ENCODE data around the gene DPM3. TPM values are rescaled to one million over a fixed set of nuclear protein-coding genes. Genes with fewer than 3 reads are reported as not detected.
A peak's percentile ranks its signal among the peaks of the same experiment; 100 is the strongest.

Gene DPM3
- total and polyA plus RNA-seq, 2 donors (not counting 3 experiments of a cell fraction or from before 2014, with no cell fraction given) = 69.6 to 258 TPM

DNA sequence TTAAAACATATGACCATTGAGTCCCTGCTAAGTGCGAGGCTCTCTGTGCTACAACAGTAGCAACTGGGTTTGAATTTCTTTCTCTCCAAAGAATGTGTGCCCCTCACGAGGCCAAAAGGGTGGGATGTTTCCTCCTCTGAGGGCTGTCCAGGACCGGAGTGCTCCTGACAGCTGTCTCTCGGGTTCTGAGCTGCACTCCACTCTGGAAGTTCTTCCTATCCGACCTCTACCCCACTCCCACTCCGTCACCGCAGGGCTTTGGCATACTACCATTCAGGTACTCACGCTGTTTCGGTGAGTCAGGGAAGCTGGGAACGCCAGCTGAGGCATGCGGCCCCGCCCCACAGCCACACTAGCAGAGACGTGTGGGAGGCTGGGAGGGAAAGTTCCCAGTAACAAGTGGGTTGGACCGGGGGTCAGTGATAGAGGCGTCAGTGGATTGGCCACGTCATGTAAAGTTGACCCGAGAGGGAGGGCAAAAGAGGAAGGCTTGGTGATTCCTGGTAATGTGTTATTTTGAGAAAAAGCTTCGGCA lies 5.4 kb downstream of the DPM3 start:
- intact Hi-C loops (cut with micrococcal nuclease) (loop anchor here (1.0 kb wide), 3 partner anchors 8 to 41 kb away; partner anchors contain the start of gene EFNA1), dilution Hi-C loops (cut with MboI; ENCODE audit: extremely low pct_ligation_motif_present, low sequenced_read_pairs) (no loop called here)
- Histone ChIP-seq H3K9me1 (replicated peaks; ENCODE audit: control insufficient read depth, extremely low read depth, insufficient read depth, low read length) (no peaks in the 10 kb centered on the region), H2AFZ (ENCODE audit: low read depth, low read length) (no peak overlapping the region), H3K79me2 (ENCODE audit: control insufficient read depth, insufficient read depth, low read length) (peaks cover 41% of the 10 kb centered on the region), H3K4me1 (ENCODE audit: control insufficient read depth, extremely low read depth, insufficient read depth, low read length) (peaks cover 52% of the 10 kb centered on the region), H3K27me3 (ENCODE audit: control insufficient read depth in 2 of 2, insufficient read depth in 2 of 2, low read length in 2 of 2) (no peaks in the 10 kb centered on the region), H3K9me3 (replicated peaks; ENCODE audit: control insufficient read depth, insufficient read depth, low read length) (no peaks in the 10 kb centered on the region), H3K36me3 (ENCODE audit: control insufficient read depth in 2 of 2, extremely low read depth in 1 of 2, insufficient read depth in 2 of 2, low read length in 2 of 2) (peaks cover 22 to 33% of the 10 kb centered on the region in 2 experiments), H3K4me3 (replicated peaks in 1 of 3; ENCODE audit: insufficient read depth in 1 of 3, low read depth in 1 of 3, low read length in 3 of 3) (peak overlapping the region; percentile 17 to 62 (median 27)), H3K4me2 (ENCODE audit: insufficient read depth, low read length) (peak overlapping the region; percentile 82), H4K20me1 (replicated peaks; ENCODE audit: control insufficient read depth, extremely low read depth, insufficient read depth, low read length) (no peaks in the 10 kb centered on the region), H3K9ac (replicated peaks; ENCODE audit: extremely low read depth, insufficient read depth, low read length) (peak overlapping the region; percentile 91), H3K27ac (ENCODE audit: insufficient read depth, low read depth, low read length) (peak overlapping the region; percentile 98)
- CTCF ChIA-PET = interaction anchor here (0.9 to 15.5 kb wide), 9 partner anchors 11 to 59 kb away, joined by 3 to 204 read pairs (median 5); partner anchors contain the start of gene KRTCAP2
- TF ChIP-seq FOS (IDR thresholded peaks at IDR 0.05; ENCODE audit: borderline replicate concordance, insufficient read depth, low read length) (peak; percentile 30), MAX (IDR thresholded peaks at IDR 0.05; ENCODE audit: insufficient read depth, insufficient read length) (peak; percentile 58), POLR2A (IDR thresholded peaks at IDR 0.05; ENCODE audit: low read depth, low read length) (no peak), POLR2AphosphoS5 (IDR thresholded peaks at IDR 0.05; ENCODE audit: insufficient read depth, low read depth, low read length) (no peak)
- BruUV-seq (replicated peaks) = TSS peak; percentile 66
- DNase-seq (ENCODE audit: low read depth, low spot score) (peak; percentile 96), FAIRE-seq (peak; percentile 96)
- POLR2A ChIA-PET = interaction anchor here (1.3 to 1.5 kb wide), 2 partner anchors 32 to 38 kb away, joined by 3 to 4 read pairs; partner anchors contain the start of gene KRTCAP2

- no peak overlapping the region for H3K9ac ChIP-seq (replicated peaks; ENCODE audit: extremely low read depth, insufficient read depth, low read length)
- H3K9me1 ChIP-seq (replicated peaks; ENCODE audit: control insufficient read depth, extremely low read depth, insufficient read depth, low read length) = no peaks in the 10 kb centered on the region
- H3K27me3 ChIP-seq (ENCODE audit: control insufficient read depth in 2 of 2, insufficient read depth in 2 of 2, low read length in 2 of 2) = no peaks in the 10 kb centered on the region
- ChIA-PET CTCF (interaction anchor here (0.9 to 15.5 kb wide), 8 partner anchors 10 to 59 kb away, joined by 3 to 204 read pairs (median 5); partner anchors contain the start of gene KRTCAP2), POLR2A (interaction anchor here (1.3 to 1.5 kb wide), 2 partner anchors 33 to 39 kb away, joined by 3 to 4 read pairs; partner anchors contain the start of gene KRTCAP2)
- no TSS peak for BruUV-seq (replicated peaks)
- H3K9me3 ChIP-seq (replicated peaks; ENCODE audit: control insufficient read depth, insufficient read depth, low read length) = no peaks in the 10 kb centered on the region
- no peaks in the 10 kb centered on the region for H4K20me1 ChIP-seq (replicated peaks; ENCODE audit: control insufficient read depth, extremely low read depth, insufficient read depth, low read length)
- H3K79me2 ChIP-seq (ENCODE audit: control insufficient read depth, insufficient read depth, low read length) = peaks cover 44% of the 10 kb centered on the region
- dilution Hi-C loops (cut with MboI; ENCODE audit: extremely low pct_ligation_motif_present, low sequenced_read_pairs) (no loop called here), intact Hi-C loops (cut with micrococcal nuclease) (no loop called here)
- FAIRE-seq = no peak
- TF ChIP-seq JUN (IDR thresholded peaks at IDR 0.05; ENCODE audit: borderline replicate concordance, insufficient read depth, insufficient read length, low read depth) (no peak), MYC (IDR thresholded peaks at IDR 0.05; ENCODE audit: low read depth, low read length) (no peak), MAX (IDR thresholded peaks at IDR 0.05; ENCODE audit: insufficient read depth, insufficient read length) (no peak), FOS (IDR thresholded peaks at IDR 0.05; ENCODE audit: borderline replicate concordance, insufficient read depth, low read length) (no peak), GATA2 (IDR thresholded peaks at IDR 0.05; ENCODE audit: insufficient read depth, insufficient read length, low read depth, low read length) (no peak), POLR2A (IDR thresholded peaks at IDR 0.05; ENCODE audit: low read depth, low read length) (no peak), POLR2AphosphoS5 (IDR thresholded peaks at IDR 0.05; ENCODE audit: insufficient read depth, low read depth, low read length) (no peak)
- TF ChIP-seq, protein P1, sequence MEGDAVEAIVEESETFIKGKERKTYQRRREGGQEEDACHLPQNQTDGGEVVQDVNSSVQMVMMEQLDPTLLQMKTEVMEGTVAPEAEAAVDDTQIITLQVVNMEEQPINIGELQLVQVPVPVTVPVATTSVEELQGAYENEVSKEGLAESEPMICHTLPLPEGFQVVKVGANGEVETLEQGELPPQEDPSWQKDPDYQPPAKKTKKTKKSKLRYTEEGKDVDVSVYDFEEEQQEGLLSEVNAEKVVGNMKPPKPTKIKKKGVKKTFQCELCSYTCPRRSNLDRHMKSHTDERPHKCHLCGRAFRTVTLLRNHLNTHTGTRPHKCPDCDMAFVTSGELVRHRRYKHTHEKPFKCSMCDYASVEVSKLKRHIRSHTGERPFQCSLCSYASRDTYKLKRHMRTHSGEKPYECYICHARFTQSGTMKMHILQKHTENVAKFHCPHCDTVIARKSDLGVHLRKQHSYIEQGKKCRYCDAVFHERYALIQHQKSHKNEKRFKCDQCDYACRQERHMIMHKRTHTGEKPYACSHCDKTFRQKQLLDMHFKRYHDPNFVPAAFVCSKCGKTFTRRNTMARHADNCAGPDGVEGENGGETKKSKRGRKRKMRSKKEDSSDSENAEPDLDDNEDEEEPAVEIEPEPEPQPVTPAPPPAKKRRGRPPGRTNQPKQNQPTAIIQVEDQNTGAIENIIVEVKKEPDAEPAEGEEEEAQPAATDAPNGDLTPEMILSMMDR (IDR thresholded peaks at IDR 0.05; ENCODE audit: extremely low read depth in 1 of 2, insufficient read depth in 1 of 2, low read depth in 1 of 2, low read length in 2 of 2) = no peak
- peaks cover 50% of the 10 kb centered on the region for H3K4me1 ChIP-seq (ENCODE audit: control insufficient read depth, extremely low read depth, insufficient read depth, low read length)
- DNase-seq (ENCODE audit: low read depth, low spot score) = peak; percentile 18
- H3K36me3 ChIP-seq (ENCODE audit: control insufficient read depth in 2 of 2, extremely low read depth in 1 of 2, insufficient read depth in 2 of 2, low read length in 2 of 2) = peaks cover 22 to 35% of the 10 kb centered on the region in 2 experiments
- no peak overlapping the region for H2AFZ ChIP-seq (ENCODE audit: low read depth, low read length)
- H3K27ac ChIP-seq (ENCODE audit: insufficient read depth, low read depth, low read length) = peak overlapping the region; percentile 98
- H3K4me2 ChIP-seq (ENCODE audit: insufficient read depth, low read length) = peak overlapping the region; percentile 82
- no peak overlapping the region for H3K4me3 ChIP-seq (replicated peaks in 1 of 3; ENCODE audit: insufficient read depth in 1 of 3, low read depth in 1 of 3, low read length in 3 of 3)
Observed at GRCh38 chr1:155134322-155134721, 6.0 kb downstream of the DPM3 start.

Data from endothelial cell of umbilical vein (primary cell).